Caki2 (cell line): ENCODE data around the gene GLIPR1. TPM values are rescaled to one million over a fixed set of nuclear protein-coding genes. Genes with fewer than 3 reads are reported as not detected.
"Not testable (repeated sequence)": the region's sequence is repeated elsewhere in the genome, so short reads cannot be mapped to it uniquely, and the experiment has no call there.

Experiments used
- DNase-seq: peaks from one replicate; pipeline ENCODE4 v3.0.0-alpha.2; 2015; ENCODE audit warnings: low read depth
- in situ Hi-C: cut with HindIII; loops from 2 replicates; pipeline ENCODE4 v1.10.0; 2016; ENCODE audit warnings: low sequenced_read_pairs, low pct_unique_long_range_greater_than_20kb, mixed read lengths
- total RNA-seq: library from RNA; depleted of rRNA; stranded (reverse); fragments of >200 nt; shearing (Covaris generic); gene quantifications from 2 replicates; pipeline ENCODE4 v1.2.3, GENCODE V29; 2014; ENCODE audit warnings: low replicate concordance; rRNA removed

The GLIPR1 gene
- total RNA-seq: 5.0 and 25.5 TPM in 2 replicates

- DNase-seq: peak; percentile 76
- in situ Hi-C loops: no loop called here
Measured at GRCh38 chr12:75480469-75480949, at the start of gene GLIPR1. Gene GLIPR1, plus strand, starts transcription at chr12:75480755. Its CDS starts 126 bp downstream, at chr12:75480881.

- no peak for DNase-seq
- in situ Hi-C loops: no loop called here
Measured at GRCh38 chr12:75432924-75433323, 47.6 kb upstream of the GLIPR1 start.

- no peak for DNase-seq
- in situ Hi-C loops: no loop called here
Measured at GRCh38 chr12:75437564-75437963, 43.0 kb upstream of the GLIPR1 start.

GRCh38 chr12:75438059-75438754 lies 42.3 kb upstream of the GLIPR1 start:
- no peak for DNase-seq
- in situ Hi-C loops: no loop called here

- in situ Hi-C loops: no loop called here
- no peak for DNase-seq
Measured at GRCh38 chr12:75439048-75439447, 41.5 kb upstream of the GLIPR1 start.

GRCh38 chr12:75439930-75440329 lies 40.6 kb upstream of the GLIPR1 start:
- DNase-seq: no peak
- in situ Hi-C loops: no loop called here

- in situ Hi-C loops, DNase-seq: not testable (repeated sequence)
Measured at GRCh38 chr12:75441687-75442449, 38.7 kb upstream of the GLIPR1 start.

- in situ Hi-C loops, DNase-seq: not testable (repeated sequence)
Measured at GRCh38 chr12:75442454-75442853, 38.1 kb upstream of the GLIPR1 start.

GRCh38 chr12:75443709-75444108 lies 36.8 kb upstream of the GLIPR1 start:
- no peak for DNase-seq
- in situ Hi-C loops: no loop called here

GRCh38 chr12:75444429-75445136 lies 36.0 kb upstream of the GLIPR1 start:
- DNase-seq: no peak
- in situ Hi-C loops: no loop called here

GRCh38 chr12:75445137-75445507 lies 35.4 kb upstream of the GLIPR1 start:
- in situ Hi-C loops, DNase-seq: not testable (repeated sequence)

- in situ Hi-C loops: no loop called here
- no peak for DNase-seq
Measured at GRCh38 chr12:75446857-75447256, 33.7 kb upstream of the GLIPR1 start.

GRCh38 chr12:75447691-75448393 lies 32.7 kb upstream of the GLIPR1 start:
- no peak for DNase-seq
- in situ Hi-C loops: no loop called here

- in situ Hi-C loops: no loop called here
- no peak for DNase-seq
Measured at GRCh38 chr12:75452675-75453330, 27.8 kb upstream of the GLIPR1 start.

- no peak for DNase-seq
- in situ Hi-C loops: no loop called here
Measured at GRCh38 chr12:75455839-75456238, 24.7 kb upstream of the GLIPR1 start.

GRCh38 chr12:75457191-75457590 lies 23.4 kb upstream of the GLIPR1 start:
- DNase-seq: no peak
- in situ Hi-C loops: no loop called here

- in situ Hi-C loops: not testable (repeated sequence)
Measured at GRCh38 chr12:75457866-75458265, 22.7 kb upstream of the GLIPR1 start.

GRCh38 chr12:75459755-75460154 lies 20.8 kb upstream of the GLIPR1 start:
- no peak for DNase-seq
- in situ Hi-C loops: no loop called here

More at GRCh38 chr12:75457866-75458265, 22.7 kb upstream of the GLIPR1 start:
- not testable (repeated sequence) for DNase-seq
